Mesenchymal stem cell (in vitro differentiated cells and primary cell): ENCODE data around the gene GHITM.
"Not testable (repeated sequence)": the region's sequence is repeated elsewhere in the genome, so short reads cannot be mapped to it uniquely, and the experiment has no call there.

ENCODE experiments used
- DNase-seq: peaks from one replicate; pipeline ENCODE4 v3.0.0-alpha.2; 2013
- H2AFZ ChIP-seq: one replicate; pipeline ENCODE4 v1.6.1; 2013; ENCODE audit warnings: low read depth, mild to moderate bottlenecking, control low read depth, inconsistent platforms, low read length, moderate library complexity
- H2AK5ac ChIP-seq: 2 replicates; pipeline ENCODE4 v1.6.1; 2013; ENCODE audit warnings: low read length, moderate library complexity, mild to moderate bottlenecking, inconsistent platforms; ENCODE audit not compliant: severe bottlenecking
- H2BK120ac ChIP-seq: one replicate; pipeline ENCODE4 v1.6.1; 2013; ENCODE audit warnings: low read depth, mild to moderate bottlenecking, inconsistent platforms, low read length, moderate library complexity
- H2BK12ac ChIP-seq, 2 experiments: one replicate each; pipeline ENCODE4 v1.6.1; 2013; ENCODE audit warnings: inconsistent platforms in 2 of 2, low read length in 2 of 2, mild to moderate bottlenecking in 2 of 2, moderate library complexity in 2 of 2, control low read depth in 1 of 2
- H2BK15ac ChIP-seq: one replicate; pipeline ENCODE4 v1.6.1; 2013; ENCODE audit warnings: mild to moderate bottlenecking, low read depth, inconsistent platforms; ENCODE audit not compliant: poor library complexity, severe bottlenecking
- H2BK5ac ChIP-seq: 2 replicates; pipeline ENCODE4 v1.6.1; 2013; ENCODE audit warnings: low read depth, mild to moderate bottlenecking, low read length, control low read depth, inconsistent platforms; ENCODE audit not compliant: poor library complexity, severe bottlenecking
- H3K14ac ChIP-seq, 2 experiments: one replicate each; pipeline ENCODE4 v1.6.1; 2013; ENCODE audit warnings: inconsistent platforms in 2 of 2, low read length in 2 of 2, control low read depth in 1 of 2, mild to moderate bottlenecking in 1 of 2, moderate library complexity in 1 of 2
- H3K18ac ChIP-seq, 2 experiments: one replicate each; pipeline ENCODE4 v1.6.1; 2013; ENCODE audit warnings: inconsistent platforms in 2 of 2, low read length in 2 of 2, control low read depth in 1 of 2, low read depth in 1 of 2, mild to moderate bottlenecking in 1 of 2
- H3K23ac ChIP-seq, 2 experiments: one replicate each; pipeline ENCODE4 v1.6.1; 2013; ENCODE audit warnings: inconsistent platforms in 2 of 2, low read length in 2 of 2, mild to moderate bottlenecking in 2 of 2, moderate library complexity in 2 of 2, control low read depth in 1 of 2
- H3K27ac ChIP-seq: 2 replicates; pipeline ENCODE4 v1.5.1; 2013; ENCODE audit warnings: mild to moderate bottlenecking, moderate library complexity, low read length, control low read depth, inconsistent platforms; ENCODE audit not compliant: poor library complexity, severe bottlenecking
- H3K27me3 ChIP-seq, 2 experiments: 2 replicates each; pipeline versions ENCODE4 v1.6.1 to v1.7.0; 2013; ENCODE audit warnings: low read length in 2 of 2, mild to moderate bottlenecking in 2 of 2, moderate library complexity in 2 of 2, control low read depth in 1 of 2, inconsistent platforms in 1 of 2; ENCODE audit not compliant: control insufficient read depth in 1 of 2, insufficient read depth in 1 of 2
- H3K36me3 ChIP-seq, 2 experiments: 2 replicates each; pipeline versions ENCODE4 v1.6.1 to v1.7.0; 2013; ENCODE audit warnings: low read length in 2 of 2, control low read depth in 1 of 2, inconsistent platforms in 1 of 2, low read depth in 1 of 2, mild to moderate bottlenecking in 1 of 2; ENCODE audit not compliant: insufficient read depth in 2 of 2, control insufficient read depth in 1 of 2
- H3K4ac ChIP-seq, 2 experiments: one replicate each; pipeline ENCODE4 v1.6.1; 2013; ENCODE audit warnings: inconsistent platforms in 2 of 2, low read length in 2 of 2, mild to moderate bottlenecking in 2 of 2, moderate library complexity in 2 of 2, control low read depth in 1 of 2, low read depth in 1 of 2
- H3K4me1 ChIP-seq: 2 replicates; pipeline ENCODE4 v1.6.1; 2013; ENCODE audit warnings: low read depth, low read length, control low read depth; ENCODE audit not compliant: control insufficient read depth, insufficient read depth
- H3K4me2 ChIP-seq: 2 replicates; pipeline ENCODE4 v1.6.1; 2013; ENCODE audit warnings: low read length, mild to moderate bottlenecking, inconsistent platforms; ENCODE audit not compliant: poor library complexity, severe bottlenecking
- H3K4me3 ChIP-seq, 2 experiments: 2 replicates each; pipeline versions ENCODE4 v1.5.1 to v1.7.0; 2013; ENCODE audit warnings: low read length in 2 of 2, mild to moderate bottlenecking in 2 of 2, control low read depth in 1 of 2, low read depth in 1 of 2; ENCODE audit not compliant: insufficient read depth in 1 of 2
- H3K79me1 ChIP-seq: replicated peaks from 2 replicates; pipeline ENCODE4 v1.6.1; 2013; ENCODE audit warnings: mild to moderate bottlenecking, control low read depth, low read length, inconsistent platforms; ENCODE audit not compliant: poor library complexity, severe bottlenecking
- H3K9ac ChIP-seq: 2 replicates; pipeline ENCODE4 v1.7.0; 2013; ENCODE audit warnings: mild to moderate bottlenecking, low read length, moderate library complexity
- H3K9me3 ChIP-seq: 2 replicates; pipeline ENCODE4 v1.7.0; 2013; ENCODE audit warnings: mild to moderate bottlenecking, low read length; ENCODE audit not compliant: control insufficient read depth
- H4K8ac ChIP-seq: one replicate; pipeline ENCODE4 v1.6.1; 2013; ENCODE audit warnings: inconsistent platforms, mild to moderate bottlenecking, low read length, moderate library complexity
- H4K91ac ChIP-seq: one replicate; pipeline ENCODE4 v1.6.1; 2013; ENCODE audit warnings: mild to moderate bottlenecking, low read length, inconsistent platforms
- WGBS: methylation state at CpG from one replicate; pipeline ENCODE4 v1.1.7; 2013; ENCODE audit warnings: mixed read lengths; 5-methylcytosine and 5-hydroxymethylcytosine counted together

Gene GHITM

GRCh38 chr10:84148006-84148597, 8.8 kb downstream of the GHITM start:
- H3K9me3 ChIP-seq, H2AK5ac ChIP-seq, H2BK120ac ChIP-seq, H3K4ac ChIP-seq, H3K23ac ChIP-seq, H4K8ac ChIP-seq, H2AFZ ChIP-seq, H3K4me2 ChIP-seq, H2BK5ac ChIP-seq, H3K4me1 ChIP-seq, H4K91ac ChIP-seq, H2BK12ac ChIP-seq, H3K4me3 ChIP-seq, H3K18ac ChIP-seq, H3K9ac ChIP-seq, H3K27ac ChIP-seq, H3K14ac ChIP-seq, H2BK15ac ChIP-seq, H3K27me3 ChIP-seq: not testable (repeated sequence)
- peak; percentile 51 for DNase-seq
- Histone ChIP-seq H3K36me3 (peaks cover 6 to 94% of the 10 kb centered on the region in 2 experiments), H3K79me1 (peaks cover 15% of the 10 kb centered on the region)
- 100% methylated on average over 4 of the region's 9 CpGs for whole genome bisulfite sequencing

- Histone ChIP-seq H4K8ac (no peak overlapping the region), H3K14ac (no peak overlapping the region), H2BK12ac (no peak overlapping the region), H3K9me3 (no peaks in the 10 kb centered on the region), H2BK5ac (no peak overlapping the region), H2BK120ac (no peak overlapping the region), H4K91ac (no peak overlapping the region), H3K23ac (no peak overlapping the region), H3K27ac (no peak overlapping the region), H3K27me3 (no peaks in the 10 kb centered on the region), H3K79me1 (peaks cover 12% of the 10 kb centered on the region), H2AFZ (no peak overlapping the region), H2AK5ac (no peak overlapping the region), H3K4ac (no peak overlapping the region), H3K36me3 (peaks cover 6 to 93% of the 10 kb centered on the region in 2 experiments), H3K18ac (no peak overlapping the region), H3K9ac (no peak overlapping the region), H3K4me2 (no peak overlapping the region), H2BK15ac (no peak overlapping the region), H3K4me3 (no peak overlapping the region), H3K4me1 (no peaks in the 10 kb centered on the region)
- no peak for DNase-seq
- 100% methylated on average over 1 of the region's 2 CpGs for WGBS
Measured at GRCh38 chr10:84149854-84150253, 10.5 kb downstream of the GHITM start.

- no peak overlapping the region for H3K27ac ChIP-seq
- no peak overlapping the region for H4K8ac ChIP-seq
- no peak overlapping the region for H2BK15ac ChIP-seq
- no peak overlapping the region for H3K9ac ChIP-seq
- H2BK12ac ChIP-seq: no peak overlapping the region
- no peak overlapping the region for H2BK5ac ChIP-seq
- no peak overlapping the region for H3K23ac ChIP-seq
- no peak overlapping the region for H2AK5ac ChIP-seq
- no peaks in the 10 kb centered on the region for H3K4me1 ChIP-seq
- no peak overlapping the region for H2BK120ac ChIP-seq
- H3K18ac ChIP-seq: no peak overlapping the region
- no peak overlapping the region for H4K91ac ChIP-seq
- DNase-seq: no peak
- H3K79me1 ChIP-seq: peaks cover 15% of the 10 kb centered on the region
- H3K14ac ChIP-seq: no peak overlapping the region
- H3K4ac ChIP-seq: no peak overlapping the region
- H3K36me3 ChIP-seq: peaks cover 9 to 75% of the 10 kb centered on the region in 2 experiments
- no peak overlapping the region for H3K4me3 ChIP-seq
- H3K27me3 ChIP-seq: no peaks in the 10 kb centered on the region
- no peak overlapping the region for H2AFZ ChIP-seq
- no peaks in the 10 kb centered on the region for H3K9me3 ChIP-seq
- no peak overlapping the region for H3K4me2 ChIP-seq
Measured at GRCh38 chr10:84152769-84153168, 13.5 kb downstream of the GHITM start.

- Histone ChIP-seq H3K27me3 (peaks cover 0 to 4% of the 10 kb centered on the region in 2 experiments), H2AFZ (no peak overlapping the region), H2BK120ac (no peak overlapping the region), H3K9me3 (no peaks in the 10 kb centered on the region), H3K4ac (no peak overlapping the region), H3K36me3 (peaks cover 6 to 53% of the 10 kb centered on the region in 2 experiments), H3K9ac (no peak overlapping the region), H3K27ac (no peak overlapping the region), H3K18ac (no peak overlapping the region), H2BK5ac (no peak overlapping the region), H2BK15ac (no peak overlapping the region), H4K91ac (no peak overlapping the region), H3K79me1 (peaks cover 13% of the 10 kb centered on the region), H3K4me2 (no peak overlapping the region), H4K8ac (no peak overlapping the region), H3K23ac (no peak overlapping the region), H3K4me3 (no peak overlapping the region), H2BK12ac (no peak overlapping the region), H3K14ac (no peak overlapping the region), H2AK5ac (no peak overlapping the region), H3K4me1 (peaks cover 1% of the 10 kb centered on the region)
- 99% methylated on average over 4 of the region's 4 CpGs for WGBS
- DNase-seq: no peak
Measured at GRCh38 chr10:84155521-84155920, 16.2 kb downstream of the GHITM start.
